K562 (cell line): ENCODE results near the gene CLCN6. TPM values are rescaled to one million over a fixed set of nuclear protein-coding genes. Genes with fewer than 3 reads are reported as not detected.

ENCODE experiments used
- ARHGAP35 ChIP-seq: fragments of 450-650 bp; IDR thresholded peaks from 2 replicates; pipeline ENCODE4 v1.6.1; 2018; ENCODE audit not compliant: partially characterized antibody
- ATF1 ChIP-seq, 2 experiments: fragments of 450-650 bp in 1 of 2; IDR thresholded peaks; 2 replicates each; pipeline ENCODE4 v1.6.1; 2016; ENCODE audit warnings: missing compliant biosample characterization in 1 of 2, missing genetic modification characterization in 1 of 2
- HLTF ChIP-seq: fragments of 450-650 bp; IDR thresholded peaks from 2 replicates; pipeline ENCODE4 v1.6.1; 2016
- NCOA1 ChIP-seq: fragments of 450-650 bp; IDR thresholded peaks from 2 replicates; pipeline ENCODE4 v1.6.1; 2016; ENCODE audit warnings: low read depth
- SMAD2 ChIP-seq: fragments of 150-350 bp; IDR thresholded peaks from 2 replicates; pipeline ENCODE4 v1.6.1; 2014; ENCODE audit warnings: low read depth, mild to moderate bottlenecking, low read length
- TCF3 ChIP-seq: sonication (generic); formaldehyde crosslinking; IDR thresholded peaks from 2 replicates; pipeline ENCODE4 v1.4.0; 2020; ENCODE audit warnings: mild to moderate bottlenecking, missing genetic modification reagents
- TCFL5 ChIP-seq: fragments of 250-450 bp; sonication (Bioruptor Pico); conservative IDR thresholded peaks from 2 replicates; pipeline ENCODE4 v1.6.1; 2021; ENCODE audit warnings: mild to moderate bottlenecking, moderate library complexity, matching md5 sums
- TRIM25 ChIP-seq: fragments of 450-650 bp; IDR thresholded peaks from 2 replicates; pipeline ENCODE4 v1.7.0; 2016; ENCODE audit warnings: borderline replicate concordance
- UBTF ChIP-seq, 2 experiments: IDR thresholded peaks; 2 replicates each; pipeline ENCODE4 v1.6.1; 2012; ENCODE audit warnings: improper control_type of control experiment in 2 of 2, low read depth in 2 of 2, low read length in 2 of 2, borderline replicate concordance in 1 of 2
- ZNF407 ChIP-seq: fragments of 450-650 bp; IDR thresholded peaks from 2 replicates; pipeline ENCODE4 v1.6.1; 2016; ENCODE audit warnings: low read depth
- polyA plus RNA-seq, 8 experiments: library from polyadenylated mRNA; depleted of rRNA in 4 of 8; stranded (reverse) in 5 of 8; unstranded in 3 of 8; fragments of >200 nt; fragmentation: Nextera tagmentation in 2 of 8; fragmentation: Illumina TruSeq in 1 of 8; extraction: Ambion mirVana in 2 of 8; extraction: Trizol in 1 of 8; gene quantifications; 2 replicates each; pipeline versions ENCODE4 v1.2.1 to v1.2.3, GENCODE V29; 2011 to 2014; ENCODE audit warnings: inconsistent platforms in 1 of 8, missing spikeins in 1 of 8
- total RNA-seq, 7 experiments: library from RNA; depleted of rRNA in 6 of 7; stranded (reverse); fragments of >200 nt in 6 of 7; fragmentation: Illumina TruSeq in 2 of 7; extraction: Trizol in 2 of 7; gene quantifications; 2 replicates each; pipeline versions ENCODE4 v1.2.1 to v1.2.3, GENCODE V29; 2011 to 2021; ENCODE audit warnings: low replicate concordance in 1 of 7
- TF ChIP-seq, protein P1 (sequence below), 3 experiments: fragments of 200-800 bp in 1 of 3; sonication (Bioruptor generic) in 1 of 3; sonication (generic) in 1 of 3; formaldehyde crosslinking in 1 of 3; IDR thresholded peaks; 2 replicates each; pipeline versions ENCODE4 v1.6.1 to v1.8.0; 2016 to 2022; ENCODE audit warnings: mild to moderate bottlenecking in 2 of 3, missing compliant biosample characterization in 2 of 3, missing genetic modification characterization in 2 of 3, missing genetic modification reagents in 1 of 3

Gene CLCN6
- total and polyA plus RNA-seq, 9 of the 15 experiments (the other 6 are each of a cell fraction or from before 2014, with no cell fraction given): 2.0 to 21.8 (median 13.6) TPM

GRCh38 chr1:11838349-11839272, 32.6 kb downstream of the CLCN6 start (continued):
- TF ChIP-seq ZNF407 (peak; percentile 76), TRIM25 (no peak), SMAD2 (no peak), ATF1 (CRISPR knock-in tag; IDR thresholded peaks at IDR 0.05) (no peak), ATF1 (tag; IDR thresholded peaks at IDR 0.05) (0 out of 2 replicates have a peak, but pooled peaks have one; percentile 17), TCFL5 (CRISPR knock-in tag) (no peak), HLTF (no peak), NCOA1 (no peak), TCF3 (CRISPR knock-in tag) (no peak; the same call in 1 of the 2 replicates), ARHGAP35 (no peak), UBTF (IDR thresholded peaks at IDR 0.05; ENCODE audit: borderline replicate concordance in 1 of 2, low read depth in 2 of 2, low read length in 2 of 2) (0 out of 4 replicates have a peak, but pooled peaks of 1 of the 2 experiments have one; percentile 59)
- TF ChIP-seq, protein P1, sequence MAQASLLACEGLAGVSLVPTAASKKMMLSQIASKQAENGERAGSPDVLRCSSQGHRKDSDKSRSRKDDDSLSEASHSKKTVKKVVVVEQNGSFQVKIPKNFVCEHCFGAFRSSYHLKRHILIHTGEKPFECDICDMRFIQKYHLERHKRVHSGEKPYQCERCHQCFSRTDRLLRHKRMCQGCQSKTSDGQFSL (CRISPR knock-in tag; IDR thresholded peaks at IDR 0.05): peak; percentile 40; the same call in 1 of the 2 replicates
- TF ChIP-seq, protein P1 (tag; IDR thresholded peaks at IDR 0.05): no peak
